HEK293 (cell line): ENCODE results near the gene MRPL4.

Source experiments
- CTCF ChIA-PET: fragments of 350-600 bp; formaldehyde crosslinking; extraction: SDS; loops from one replicate; lab custom pipeline; 2021; ENCODE audit warnings: antibody characterized with exemption; lab: Yijun Ruan, JAX
- POLR2A ChIA-PET: fragments of 300-600 bp; formaldehyde crosslinking; extraction: SDS; loops from one replicate; lab custom pipeline; 2020; ENCODE audit warnings: antibody characterized with exemption, inconsistent platforms; lab: Yijun Ruan, JAX
- H3K27ac ChIP-seq: fragments of 200-500 bp; sonication (Bioruptor generic); 2 replicates; pipeline ENCODE4 v1.5.1; 2014; ENCODE audit warnings: low read depth, low read length, control low read depth, inconsistent platforms; ENCODE audit errors: extremely low read depth
- H3K36me3 ChIP-seq, 2 experiments: fragments of 200-500 bp in 1 of 2; sonication (Bioruptor generic) in 1 of 2; 1 replicate in 1 of 2; 2 replicates in 1 of 2; pipeline ENCODE4 v1.5.1; 2014 to 2017; ENCODE audit warnings: inconsistent platforms in 2 of 2, low read length in 2 of 2; ENCODE audit not compliant: control insufficient read depth in 2 of 2, insufficient read depth in 1 of 2
- H3K4me1 ChIP-seq: fragments of 200-500 bp; sonication (Bioruptor generic); 2 replicates; pipeline ENCODE4 v1.5.1; 2014; ENCODE audit warnings: mild to moderate bottlenecking, low read length, inconsistent platforms; ENCODE audit not compliant: control insufficient read depth, insufficient read depth
- H3K4me3 ChIP-seq: 2 replicates; pipeline ENCODE4 v1.5.1; 2011; ENCODE audit warnings: low read depth, mild to moderate bottlenecking, control low read depth, low read length, moderate library complexity
- H3K9me3 ChIP-seq: fragments of 200-500 bp; sonication (Bioruptor generic); 2 replicates; pipeline ENCODE4 v1.5.1; 2014; ENCODE audit warnings: low read depth, low read length, inconsistent platforms; ENCODE audit not compliant: control insufficient read depth, insufficient read depth
- KLF7 ChIP-seq: fragments of 450-650 bp; formaldehyde crosslinking; IDR thresholded peaks from 2 replicates; pipeline ENCODE4 v1.5.1; 2016; ENCODE audit warnings: missing biosample characterization, missing genetic modification characterization, borderline replicate concordance
- OSR2 ChIP-seq: fragments of 450-650 bp; formaldehyde crosslinking; IDR thresholded peaks from 2 replicates; pipeline ENCODE4 v1.5.1; 2016; ENCODE audit warnings: missing biosample characterization, missing genetic modification characterization
- RBAK ChIP-seq: fragments of 450-650 bp; formaldehyde crosslinking; IDR thresholded peaks from 2 replicates; pipeline ENCODE4 v1.5.1; 2016; ENCODE audit warnings: missing biosample characterization, missing genetic modification characterization
- SP7 ChIP-seq: fragments of 450-650 bp; formaldehyde crosslinking; IDR thresholded peaks from 2 replicates; pipeline ENCODE4 v1.5.1; 2016; ENCODE audit warnings: missing biosample characterization, missing genetic modification characterization
- ZFP69B ChIP-seq: fragments of 450-650 bp; formaldehyde crosslinking; IDR thresholded peaks from 2 replicates; pipeline ENCODE4 v1.5.1; 2016; ENCODE audit warnings: missing biosample characterization, missing genetic modification characterization
- ZIC2 ChIP-seq: fragments of 450-650 bp; formaldehyde crosslinking; IDR thresholded peaks from 2 replicates; pipeline ENCODE4 v1.5.1; 2016; ENCODE audit warnings: missing biosample characterization, missing genetic modification characterization
- ZNF112 ChIP-seq: fragments of 450-650 bp; formaldehyde crosslinking; IDR thresholded peaks from 2 replicates; pipeline ENCODE4 v1.5.0; 2017; ENCODE audit warnings: missing biosample characterization, missing genetic modification characterization
- ZNF133 ChIP-seq: fragments of 450-650 bp; formaldehyde crosslinking; IDR thresholded peaks from 2 replicates; pipeline ENCODE4 v1.5.1; 2016; ENCODE audit warnings: missing biosample characterization, missing genetic modification characterization
- ZNF138 ChIP-seq: fragments of 450-650 bp; formaldehyde crosslinking; IDR thresholded peaks from 2 replicates; pipeline ENCODE4 v1.5.1; 2016; ENCODE audit warnings: missing biosample characterization, missing genetic modification characterization, borderline replicate concordance
- ZNF140 ChIP-seq: fragments of 450-650 bp; formaldehyde crosslinking; IDR thresholded peaks from 2 replicates; pipeline ENCODE4 v1.5.1; 2016; ENCODE audit warnings: missing biosample characterization, missing genetic modification characterization
- ZNF223 ChIP-seq: fragments of 450-650 bp; formaldehyde crosslinking; IDR thresholded peaks from 2 replicates; pipeline ENCODE4 v1.5.1; 2016; ENCODE audit warnings: missing biosample characterization, missing genetic modification characterization
- ZNF239 ChIP-seq: fragments of 450-650 bp; formaldehyde crosslinking; IDR thresholded peaks from 2 replicates; pipeline ENCODE4 v1.5.1; 2016; ENCODE audit warnings: missing biosample characterization, missing genetic modification characterization
- ZNF24 ChIP-seq: fragments of 450-650 bp; formaldehyde crosslinking; IDR thresholded peaks from 2 replicates; pipeline ENCODE4 v1.5.1; 2016; ENCODE audit warnings: missing biosample characterization, missing genetic modification characterization
- ZNF248 ChIP-seq: fragments of 450-650 bp; formaldehyde crosslinking; IDR thresholded peaks from 2 replicates; pipeline ENCODE4 v1.5.1; 2017; ENCODE audit warnings: missing biosample characterization, missing genetic modification characterization
- ZNF423 ChIP-seq: fragments of 450-650 bp; formaldehyde crosslinking; IDR thresholded peaks from 2 replicates; pipeline ENCODE4 v1.5.1; 2016; ENCODE audit warnings: missing biosample characterization, missing genetic modification characterization
- ZNF433 ChIP-seq: fragments of 450-650 bp; formaldehyde crosslinking; IDR thresholded peaks from 2 replicates; pipeline ENCODE4 v1.5.1; 2016; ENCODE audit warnings: missing biosample characterization, missing genetic modification characterization, low read depth
- ZNF48 ChIP-seq: fragments of 450-650 bp; formaldehyde crosslinking; IDR thresholded peaks from 2 replicates; pipeline ENCODE4 v1.5.1; 2016; ENCODE audit warnings: missing biosample characterization, missing genetic modification characterization
- ZNF521 ChIP-seq: fragments of 450-650 bp; formaldehyde crosslinking; IDR thresholded peaks from 2 replicates; pipeline ENCODE4 v1.5.1; 2017; ENCODE audit warnings: missing biosample characterization, mild to moderate bottlenecking, missing genetic modification characterization
- ZNF530 ChIP-seq: fragments of 450-650 bp; formaldehyde crosslinking; IDR thresholded peaks from 2 replicates; pipeline ENCODE4 v1.5.1; 2016; ENCODE audit warnings: low read depth, missing biosample characterization, missing genetic modification characterization
- ZNF555 ChIP-seq: fragments of 450-650 bp; formaldehyde crosslinking; conservative IDR thresholded peaks from 2 replicates; pipeline ENCODE4 v1.5.1; 2017; ENCODE audit warnings: missing biosample characterization, mild to moderate bottlenecking, missing genetic modification characterization, inconsistent platforms
- ZNF560 ChIP-seq: fragments of 450-650 bp; formaldehyde crosslinking; IDR thresholded peaks from 2 replicates; pipeline ENCODE4 v1.5.1; 2017; ENCODE audit warnings: missing biosample characterization, missing genetic modification characterization, borderline replicate concordance
- ZNF654 ChIP-seq: fragments of 450-650 bp; formaldehyde crosslinking; IDR thresholded peaks from 2 replicates; pipeline ENCODE4 v1.5.1; 2016; ENCODE audit warnings: low read depth, missing biosample characterization, missing genetic modification characterization
- ZNF660 ChIP-seq: fragments of 450-650 bp; IDR thresholded peaks from 2 replicates; pipeline ENCODE4 v1.5.1; 2018; ENCODE audit warnings: missing biosample characterization, mild to moderate bottlenecking, missing genetic modification characterization
- ZNF747 ChIP-seq: fragments of 450-650 bp; formaldehyde crosslinking; IDR thresholded peaks from 2 replicates; pipeline ENCODE4 v1.5.1; 2016; ENCODE audit warnings: missing biosample characterization, missing genetic modification characterization
- ZNF776 ChIP-seq: fragments of 450-650 bp; formaldehyde crosslinking; IDR thresholded peaks from 2 replicates; pipeline ENCODE4 v1.5.0; 2017; ENCODE audit warnings: missing biosample characterization, missing genetic modification characterization, borderline replicate concordance
- ZXDB ChIP-seq: fragments of 450-650 bp; formaldehyde crosslinking; IDR thresholded peaks from 2 replicates; pipeline ENCODE4 v1.5.1; 2016; ENCODE audit warnings: missing biosample characterization, missing genetic modification characterization
- TF ChIP-seq, protein P1 (sequence below): fragments of 450-650 bp; formaldehyde crosslinking; IDR thresholded peaks from 2 replicates; pipeline ENCODE4 v1.5.1; 2016; ENCODE audit warnings: missing biosample characterization, missing genetic modification characterization
- TF ChIP-seq, protein P2 (sequence below): fragments of 450-650 bp; formaldehyde crosslinking; IDR thresholded peaks from 2 replicates; pipeline ENCODE4 v1.5.1; 2016; ENCODE audit warnings: missing biosample characterization, missing genetic modification characterization
- TF ChIP-seq, protein P3 (sequence below): fragments of 450-650 bp; formaldehyde crosslinking; IDR thresholded peaks from 2 replicates; pipeline ENCODE4 v1.5.1; 2016; ENCODE audit warnings: missing biosample characterization, missing genetic modification characterization, low read depth
- TF ChIP-seq, protein P4 (sequence below): fragments of 450-650 bp; formaldehyde crosslinking; IDR thresholded peaks from 2 replicates; pipeline ENCODE4 v1.5.1; 2016; ENCODE audit warnings: missing biosample characterization, missing genetic modification characterization
- TF ChIP-seq, protein P5 (sequence below): fragments of 450-650 bp; formaldehyde crosslinking; IDR thresholded peaks from 2 replicates; pipeline ENCODE4 v1.5.1; 2016; ENCODE audit warnings: missing biosample characterization, missing genetic modification characterization

Gene MRPL4

DNA sequence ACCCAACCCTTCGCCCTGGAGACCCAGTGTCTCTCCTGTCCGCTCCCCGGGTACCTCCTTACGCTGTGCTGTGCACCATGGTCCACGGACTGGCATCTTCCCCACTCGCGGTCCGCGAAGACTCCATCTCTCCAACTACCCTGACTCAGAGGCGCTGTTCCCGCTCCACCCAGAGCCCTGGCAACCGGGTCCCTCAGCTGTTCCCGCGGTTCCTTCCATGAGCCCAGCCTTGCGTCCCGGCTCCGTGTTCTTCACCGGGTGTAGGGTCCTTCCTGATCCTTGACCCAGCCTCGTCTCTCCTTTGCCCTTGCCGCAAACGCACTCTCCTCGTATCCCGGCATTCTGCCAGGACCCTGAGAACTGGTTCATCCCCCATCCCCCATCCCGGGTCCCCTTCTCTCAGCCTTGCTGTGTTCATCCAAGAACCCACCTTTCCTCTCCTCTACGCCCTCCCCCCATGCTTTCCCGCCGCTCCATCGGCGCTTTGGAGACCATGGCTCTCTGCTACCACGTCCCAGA, 38.4 kb downstream of the MRPL4 start (continued):
- TF ChIP-seq ZNF555 (tag by site-specific recombination) (no peak), OSR2 (tag by site-specific recombination) (no peak)

DNA sequence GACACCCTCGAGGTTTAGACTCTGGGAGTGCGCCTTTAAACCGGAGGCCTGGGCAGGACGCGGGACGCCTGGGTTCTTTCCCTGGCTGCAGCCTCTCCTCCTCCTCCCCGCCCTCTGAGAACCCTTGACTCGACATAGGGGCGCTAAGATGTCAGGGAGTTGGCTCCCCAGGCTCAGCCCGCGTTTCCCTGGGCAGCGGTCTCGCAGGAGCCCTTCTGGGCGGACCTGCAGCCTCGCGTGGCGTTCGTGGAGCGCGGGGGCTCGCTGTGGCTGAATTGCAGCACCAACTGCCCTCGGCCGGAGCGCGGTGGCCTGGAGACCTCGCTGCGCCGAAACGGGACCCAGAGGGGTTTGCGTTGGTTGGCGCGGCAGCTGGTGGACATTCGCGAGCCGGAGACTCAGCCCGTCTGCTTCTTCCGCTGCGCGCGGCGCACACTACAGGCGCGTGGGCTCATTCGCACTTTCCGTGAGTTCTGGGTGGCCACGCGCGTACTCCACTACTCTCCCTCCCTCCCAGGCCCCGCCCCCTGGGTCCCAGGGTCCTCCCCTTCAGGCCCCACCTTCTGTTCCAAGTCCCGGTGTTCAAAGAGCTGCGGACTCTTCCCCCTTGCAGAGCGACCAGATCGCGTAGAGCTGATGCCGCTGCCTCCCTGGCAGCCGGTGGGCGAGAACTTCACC, 39.0 kb downstream of the MRPL4 start:
- Histone ChIP-seq H3K36me3 (peaks cover 0 to 5% of the 10 kb centered on the region in 2 experiments; a peak in 1 of 3 replicates), H3K4me3 (peak overlapping the region; percentile 41), H3K4me1 (peaks cover 4% of the 10 kb centered on the region; the same call in 1 of the 2 replicates), H3K27ac (peak overlapping the region; percentile 6; the same call in 1 of the 2 replicates), H3K9me3 (no peaks in the 10 kb centered on the region)
- ChIA-PET CTCF (interaction anchor here (0.6 to 1.9 kb wide), 4 partner anchors 30 to 63 kb away, joined by 3 to 6 read pairs (median 4); no protein-coding TSS in a partner anchor), POLR2A (interaction anchor here (0.5 to 2.0 kb wide), 11 partner anchors 20 to 371 kb away, joined by 3 to 13 read pairs (median 4); partner anchors contain the start of genes ICAM1, RAVER1 and TYK2)
- TF ChIP-seq, protein P1, sequence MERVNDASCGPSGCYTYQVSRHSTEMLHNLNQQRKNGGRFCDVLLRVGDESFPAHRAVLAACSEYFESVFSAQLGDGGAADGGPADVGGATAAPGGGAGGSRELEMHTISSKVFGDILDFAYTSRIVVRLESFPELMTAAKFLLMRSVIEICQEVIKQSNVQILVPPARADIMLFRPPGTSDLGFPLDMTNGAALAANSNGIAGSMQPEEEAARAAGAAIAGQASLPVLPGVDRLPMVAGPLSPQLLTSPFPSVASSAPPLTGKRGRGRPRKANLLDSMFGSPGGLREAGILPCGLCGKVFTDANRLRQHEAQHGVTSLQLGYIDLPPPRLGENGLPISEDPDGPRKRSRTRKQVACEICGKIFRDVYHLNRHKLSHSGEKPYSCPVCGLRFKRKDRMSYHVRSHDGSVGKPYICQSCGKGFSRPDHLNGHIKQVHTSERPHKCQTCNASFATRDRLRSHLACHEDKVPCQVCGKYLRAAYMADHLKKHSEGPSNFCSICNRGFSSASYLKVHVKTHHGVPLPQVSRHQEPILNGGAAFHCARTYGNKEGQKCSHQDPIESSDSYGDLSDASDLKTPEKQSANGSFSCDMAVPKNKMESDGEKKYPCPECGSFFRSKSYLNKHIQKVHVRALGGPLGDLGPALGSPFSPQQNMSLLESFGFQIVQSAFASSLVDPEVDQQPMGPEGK (tag by site-specific recombination) = peak; percentile 50
- TF ChIP-seq ZNF423 (no peak), ZNF560 (tag by site-specific recombination) (no peak), ZNF660 (tag by site-specific recombination) (no peak), ZNF521 (tag by site-specific recombination) (no peak), ZNF112 (tag by site-specific recombination) (no peak), ZNF747 (no peak), ZNF138 (tag by site-specific recombination) (no peak), RBAK (tag by site-specific recombination) (no peak), ZNF223 (tag by site-specific recombination) (no peak), ZNF776 (tag by site-specific recombination) (no peak), ZNF140 (tag by site-specific recombination) (no peak), ZNF433 (no peak), ZNF654 (tag by site-specific recombination) (no peak), ZNF48 (no peak), SP7 (tag by site-specific recombination) (no peak; the same call in 1 of the 2 replicates), ZXDB (no peak), ZNF239 (tag by site-specific recombination) (no peak), ZNF133 (tag by site-specific recombination) (no peak), ZNF530 (no peak), KLF7 (tag by site-specific recombination) (no peak), ZNF248 (tag by site-specific recombination) (no peak), ZIC2 (no peak), ZNF24 (tag by site-specific recombination) (no peak), ZFP69B (tag by site-specific recombination) (no peak)
- TF ChIP-seq, protein P2, sequence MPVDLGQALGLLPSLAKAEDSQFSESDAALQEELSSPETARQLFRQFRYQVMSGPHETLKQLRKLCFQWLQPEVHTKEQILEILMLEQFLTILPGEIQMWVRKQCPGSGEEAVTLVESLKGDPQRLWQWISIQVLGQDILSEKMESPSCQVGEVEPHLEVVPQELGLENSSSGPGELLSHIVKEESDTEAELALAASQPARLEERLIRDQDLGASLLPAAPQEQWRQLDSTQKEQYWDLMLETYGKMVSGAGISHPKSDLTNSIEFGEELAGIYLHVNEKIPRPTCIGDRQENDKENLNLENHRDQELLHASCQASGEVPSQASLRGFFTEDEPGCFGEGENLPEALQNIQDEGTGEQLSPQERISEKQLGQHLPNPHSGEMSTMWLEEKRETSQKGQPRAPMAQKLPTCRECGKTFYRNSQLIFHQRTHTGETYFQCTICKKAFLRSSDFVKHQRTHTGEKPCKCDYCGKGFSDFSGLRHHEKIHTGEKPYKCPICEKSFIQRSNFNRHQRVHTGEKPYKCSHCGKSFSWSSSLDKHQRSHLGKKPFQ (tag by site-specific recombination) = no peak
- TF ChIP-seq, protein P3, sequence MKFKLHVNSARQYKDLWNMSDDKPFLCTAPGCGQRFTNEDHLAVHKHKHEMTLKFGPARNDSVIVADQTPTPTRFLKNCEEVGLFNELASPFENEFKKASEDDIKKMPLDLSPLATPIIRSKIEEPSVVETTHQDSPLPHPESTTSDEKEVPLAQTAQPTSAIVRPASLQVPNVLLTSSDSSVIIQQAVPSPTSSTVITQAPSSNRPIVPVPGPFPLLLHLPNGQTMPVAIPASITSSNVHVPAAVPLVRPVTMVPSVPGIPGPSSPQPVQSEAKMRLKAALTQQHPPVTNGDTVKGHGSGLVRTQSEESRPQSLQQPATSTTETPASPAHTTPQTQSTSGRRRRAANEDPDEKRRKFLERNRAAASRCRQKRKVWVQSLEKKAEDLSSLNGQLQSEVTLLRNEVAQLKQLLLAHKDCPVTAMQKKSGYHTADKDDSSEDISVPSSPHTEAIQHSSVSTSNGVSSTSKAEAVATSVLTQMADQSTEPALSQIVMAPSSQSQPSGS (tag by site-specific recombination) = no peak
- TF ChIP-seq, protein P4, sequence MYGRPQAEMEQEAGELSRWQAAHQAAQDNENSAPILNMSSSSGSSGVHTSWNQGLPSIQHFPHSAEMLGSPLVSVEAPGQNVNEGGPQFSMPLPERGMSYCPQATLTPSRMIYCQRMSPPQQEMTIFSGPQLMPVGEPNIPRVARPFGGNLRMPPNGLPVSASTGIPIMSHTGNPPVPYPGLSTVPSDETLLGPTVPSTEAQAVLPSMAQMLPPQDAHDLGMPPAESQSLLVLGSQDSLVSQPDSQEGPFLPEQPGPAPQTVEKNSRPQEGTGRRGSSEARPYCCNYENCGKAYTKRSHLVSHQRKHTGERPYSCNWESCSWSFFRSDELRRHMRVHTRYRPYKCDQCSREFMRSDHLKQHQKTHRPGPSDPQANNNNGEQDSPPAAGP (tag by site-specific recombination) = peak; percentile 45; the same call in 1 of the 2 replicates
- TF ChIP-seq, protein P5, sequence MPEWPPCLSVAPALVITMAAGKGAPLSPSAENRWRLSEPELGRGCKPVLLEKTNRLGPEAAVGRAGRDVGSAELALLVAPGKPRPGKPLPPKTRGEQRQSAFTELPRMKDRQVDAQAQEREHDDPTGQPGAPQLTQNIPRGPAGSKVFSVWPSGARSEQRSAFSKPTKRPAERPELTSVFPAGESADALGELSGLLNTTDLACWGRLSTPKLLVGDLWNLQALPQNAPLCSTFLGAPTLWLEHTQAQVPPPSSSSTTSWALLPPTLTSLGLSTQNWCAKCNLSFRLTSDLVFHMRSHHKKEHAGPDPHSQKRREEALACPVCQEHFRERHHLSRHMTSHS (tag by site-specific recombination) = no peak
